NCI-H524 (cell line): ENCODE measurements around the gene NBPF3.
"Not testable (repeated sequence)": the region's sequence is repeated elsewhere in the genome, so short reads cannot be mapped to it uniquely, and the experiment has no call there.

Experiments
- DNase-seq, 2 experiments: peaks; one replicate each; lab custom pipeline; 2025; lab: John Stamatoyannopoulos, UW

Gene NBPF3

GRCh38 chr1:21518774-21519455 lies 79.0 kb downstream of the NBPF3 start:
- no peak for DNase-seq

GRCh38 chr1:21519486-21520070 lies 79.6 kb downstream of the NBPF3 start:
- DNase-seq = not testable (repeated sequence)

- DNase-seq = peak; percentile 53 to 91
Measured at GRCh38 chr1:21520899-21521716, 81.2 kb downstream of the NBPF3 start.

GRCh38 chr1:21521717-21522060 lies 81.8 kb downstream of the NBPF3 start:
- DNase-seq = no peak

GRCh38 chr1:21522525-21523038 lies 82.6 kb downstream of the NBPF3 start:
- DNase-seq = no peak

GRCh38 chr1:21523297-21523813 lies 83.4 kb downstream of the NBPF3 start:
- DNase-seq = no peak

GRCh38 chr1:21524220-21524619 lies 84.3 kb downstream of the NBPF3 start:
- DNase-seq = no peak

- no peak for DNase-seq
Measured at GRCh38 chr1:21524686-21525339, 84.9 kb downstream of the NBPF3 start.

- no peak for DNase-seq
Measured at GRCh38 chr1:21525340-21525717, 85.4 kb downstream of the NBPF3 start.

GRCh38 chr1:21526441-21526840 lies 86.5 kb downstream of the NBPF3 start:
- no peak for DNase-seq

GRCh38 chr1:21530368-21531016 lies 90.6 kb downstream of the NBPF3 start:
- no peak for DNase-seq

GRCh38 chr1:21531241-21531640 lies 91.3 kb downstream of the NBPF3 start:
- DNase-seq = no peak

GRCh38 chr1:21532496-21532895 lies 92.6 kb downstream of the NBPF3 start:
- DNase-seq = no peak

- no peak for DNase-seq
Measured at GRCh38 chr1:21532992-21533534, 93.1 kb downstream of the NBPF3 start.

GRCh38 chr1:21534146-21534545 lies 94.2 kb downstream of the NBPF3 start:
- DNase-seq = no peak
